Measurements from ENCODE around the gene SGCD. TPM values are rescaled to one million over a fixed set of nuclear protein-coding genes. Genes with fewer than 3 reads are reported as not detected.
A peak's percentile ranks its signal among the peaks of the same experiment; 100 is the strongest.

Gene SGCD
- total RNA-seq, result 10 to 100 TPM in 4 of 8 experiments, under 1 TPM in 4; 0.29 to 56.2 (median 7.9) TPM

DNA sequence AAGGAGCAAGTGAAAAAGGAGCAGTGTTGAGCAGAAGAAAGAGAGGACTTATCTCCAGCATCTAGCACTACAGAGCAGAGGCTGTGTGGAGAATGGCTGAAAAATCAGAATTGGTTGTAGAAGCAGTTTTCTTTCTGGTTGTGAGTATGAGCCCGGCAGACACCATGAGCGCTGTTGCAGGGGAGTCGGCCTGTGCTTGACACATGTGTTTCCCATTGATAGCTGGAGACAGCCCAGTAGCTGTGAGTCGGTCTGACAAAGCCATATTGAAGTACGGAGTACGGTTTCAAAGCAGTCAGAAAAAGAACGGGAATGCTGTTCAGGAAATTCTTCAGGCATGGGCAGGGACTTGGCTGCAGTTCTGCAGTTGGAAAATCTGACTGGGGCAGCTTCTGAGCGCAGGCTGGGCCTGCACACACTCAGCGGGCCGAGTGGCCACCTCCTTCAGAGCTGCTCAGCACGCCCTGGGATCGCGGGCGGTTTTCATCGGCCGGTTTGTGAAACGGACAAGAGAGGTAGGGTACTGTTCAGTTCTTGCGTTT, at the start of gene SGCD:
TSS of gene SGCD (plus strand) at position 447 of the 542 bp plus-strand sequence.
- 0 to 93% (median 30%) methylated on average over 2 to 12 of the region's 18 CpGs; no CpG with 5 or more reads in 2 of the 10 experiments for WGBS, 10 experiments
- Histone ChIP-seq H3K4me3 (no peak within 1 kb of the TSS), H3K4me1 (replicated peaks in 1 of 2) (no peaks in the 10 kb centered on the region), H3K27ac (no peak within 1 kb of the TSS)
- in situ Hi-C loops (cut with MboI; ENCODE audit: low pct_unique_long_range_greater_than_20kb in 2 of 9, low sequenced_read_pairs in 9 of 9, unreplicated experiment in 9 of 9), result loop anchor here in 2 of 9 experiments (25.0 kb wide), 1 partner anchor 486 kb away; no protein-coding TSS in a partner anchor
- peak in 5 of 8 experiments; percentile 44 to 91 (median 89) for ATAC-seq (replicated peaks in 6 of 8)

- 17 to 75% (median 58%) methylated on average over 1 to 2 of the region's 2 CpGs; no CpG with 5 or more reads in 3 of the 10 experiments for WGBS, 10 experiments
- in situ Hi-C loops (cut with MboI; ENCODE audit: low pct_unique_long_range_greater_than_20kb in 2 of 9, low sequenced_read_pairs in 9 of 9, unreplicated experiment in 9 of 9), result no loop called here
- Histone ChIP-seq H3K4me3 (no peak overlapping the region), H3K4me1 (replicated peaks in 1 of 2) (peaks cover 10 to 30% of the 10 kb centered on the region in 2 donors), H3K27ac (no peak overlapping the region)
- ATAC-seq (replicated peaks in 6 of 8), result peak in 5 of 8 experiments; percentile 60 to 96 (median 82)
Observed at GRCh38 chr5:156277290-156277689, 49.7 kb upstream of the SGCD start.

GRCh38 chr5:156295431-156295830, 31.5 kb upstream of the SGCD start:
- Histone ChIP-seq H3K4me3 (no peak overlapping the region), H3K27ac (no peak overlapping the region), H3K4me1 (replicated peaks in 1 of 2) (peaks cover 0 to 2% of the 10 kb centered on the region in 2 donors)
- in situ Hi-C loops (cut with MboI; ENCODE audit: low pct_unique_long_range_greater_than_20kb in 2 of 9, low sequenced_read_pairs in 9 of 9, unreplicated experiment in 9 of 9), result no loop called here
- ATAC-seq (replicated peaks in 6 of 8), result no peak
- 60 to 100% (median 86%) methylated on average over 1 of the region's 1 CpG; no CpG with 5 or more reads in 1 of the 10 experiments for WGBS, 10 experiments

GRCh38 chr5:156310115-156310514, 16.8 kb upstream of the SGCD start:
- Histone ChIP-seq H3K4me3 (no peak overlapping the region), H3K4me1 (replicated peaks in 1 of 2) (no peaks in the 10 kb centered on the region), H3K27ac (no peak overlapping the region)
- WGBS, 10 experiments, result 42 to 100% (median 92%) methylated on average over 1 to 4 of the region's 4 CpGs
- no peak for ATAC-seq (replicated peaks in 6 of 8)
- in situ Hi-C loops (cut with MboI; ENCODE audit: low pct_unique_long_range_greater_than_20kb in 2 of 9, low sequenced_read_pairs in 9 of 9, unreplicated experiment in 9 of 9), result no loop called here

- in situ Hi-C loops (cut with MboI; ENCODE audit: low pct_unique_long_range_greater_than_20kb in 2 of 9, low sequenced_read_pairs in 9 of 9, unreplicated experiment in 9 of 9), result no loop called here
- Histone ChIP-seq H3K4me3 (no peak overlapping the region), H3K4me1 (replicated peaks in 1 of 2) (no peaks in the 10 kb centered on the region), H3K27ac (no peak overlapping the region)
- peak in 3 of 8 experiments; percentile 89 to 92 (median 91) for ATAC-seq (replicated peaks in 6 of 8)
- WGBS, 10 experiments, result 20 to 100% (median 58%) methylated on average over 1 to 2 of the region's 2 CpGs
Observed at GRCh38 chr5:156312897-156313694, 13.9 kb upstream of the SGCD start.

- in situ Hi-C loops (cut with MboI; ENCODE audit: low pct_unique_long_range_greater_than_20kb in 2 of 9, low sequenced_read_pairs in 9 of 9, unreplicated experiment in 9 of 9), result no loop called here
- Histone ChIP-seq H3K27ac (no peak overlapping the region), H3K4me3 (no peak overlapping the region), H3K4me1 (replicated peaks in 1 of 2) (no peaks in the 10 kb centered on the region)
- WGBS, 10 experiments, result 75 to 100% (median 92%) methylated on average over 1 of the region's 1 CpG; no CpG with 5 or more reads in 4 of the 10 experiments
- no peak for ATAC-seq (replicated peaks in 6 of 8)
Observed at GRCh38 chr5:156314416-156314815, 12.5 kb upstream of the SGCD start.

DNA sequence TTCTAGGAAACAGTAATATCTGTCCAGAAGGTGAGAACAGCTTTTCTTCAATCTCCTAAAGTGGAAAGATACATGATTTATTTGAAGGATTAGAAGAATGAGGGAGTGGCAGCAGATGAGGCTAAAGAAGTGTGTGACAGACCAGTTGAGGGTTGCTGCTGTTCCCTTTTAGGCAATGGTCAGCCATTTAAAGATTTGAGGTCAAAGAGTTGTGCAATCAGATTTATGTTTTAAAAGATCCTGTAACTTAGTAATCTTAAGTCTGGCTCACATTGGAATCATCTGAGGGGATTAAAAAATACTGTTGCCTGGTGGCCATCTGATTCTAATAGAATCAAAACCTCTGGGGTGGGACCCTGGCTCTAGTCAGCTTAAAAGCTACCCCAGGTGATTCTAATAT, 4.3 kb upstream of the SGCD start:
- Histone ChIP-seq H3K27ac (no peak overlapping the region), H3K4me1 (replicated peaks in 1 of 2) (no peaks in the 10 kb centered on the region), H3K4me3 (no peak overlapping the region)
- in situ Hi-C loops (cut with MboI; ENCODE audit: low pct_unique_long_range_greater_than_20kb in 2 of 9, low sequenced_read_pairs in 9 of 9, unreplicated experiment in 9 of 9), result no loop called here
- ATAC-seq (replicated peaks in 6 of 8), result no peak

DNA sequence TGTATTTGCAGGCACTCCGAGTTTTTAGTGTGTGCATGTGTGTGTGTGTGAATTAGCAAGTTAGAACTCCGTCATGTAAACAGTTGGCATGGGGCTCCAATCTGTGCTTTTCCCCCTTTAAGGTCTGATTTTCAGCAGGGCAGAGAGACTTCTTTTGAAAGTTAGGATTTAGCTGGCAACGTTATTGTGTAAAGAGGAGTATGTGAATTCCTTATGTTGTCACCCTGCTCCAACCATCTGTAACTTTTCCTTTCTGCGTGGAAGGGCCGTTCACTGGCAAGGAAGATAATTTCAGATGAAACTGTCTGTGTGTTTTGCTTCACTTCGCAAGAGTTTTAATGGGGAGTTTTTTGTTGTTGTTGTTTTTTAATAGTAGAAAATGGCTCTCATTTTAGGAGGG, 332 bp downstream of the SGCD start:
- 0 to 92% (median 79%) methylated on average over 1 to 6 of the region's 6 CpGs; no CpG with 5 or more reads in 1 of the 10 experiments for WGBS, 10 experiments
- no peaks in the 10 kb centered on the region for H3K4me1 ChIP-seq (replicated peaks in 1 of 2)
- no peak overlapping the region for H3K4me3 ChIP-seq
- in situ Hi-C loops (cut with MboI; ENCODE audit: low pct_unique_long_range_greater_than_20kb in 2 of 9, low sequenced_read_pairs in 9 of 9, unreplicated experiment in 9 of 9), result loop anchor here in 2 of 9 experiments (25.0 kb wide), 1 partner anchor 485 kb away; no protein-coding TSS in a partner anchor
- ATAC-seq (replicated peaks in 6 of 8), result peak in 2 of 8 experiments; percentile 14 to 15
- no peak overlapping the region for H3K27ac ChIP-seq

GRCh38 chr5:156328161-156328560, 1.2 kb downstream of the SGCD start:
- WGBS, 10 experiments, result 0 to 100% (median 80%) methylated on average over 1 to 3 of the region's 3 CpGs; no CpG with 5 or more reads in 1 of the 10 experiments
- H3K4me3 ChIP-seq, result no peak overlapping the region
- no peak overlapping the region for H3K27ac ChIP-seq
- in situ Hi-C loops (cut with MboI; ENCODE audit: low pct_unique_long_range_greater_than_20kb in 2 of 9, low sequenced_read_pairs in 9 of 9, unreplicated experiment in 9 of 9), result loop anchor here in 2 of 9 experiments (25.0 kb wide), 1 partner anchor 484 kb away; no protein-coding TSS in a partner anchor
- ATAC-seq (replicated peaks in 6 of 8), result no peak
- no peaks in the 10 kb centered on the region for H3K4me1 ChIP-seq (replicated peaks in 1 of 2)

DNA sequence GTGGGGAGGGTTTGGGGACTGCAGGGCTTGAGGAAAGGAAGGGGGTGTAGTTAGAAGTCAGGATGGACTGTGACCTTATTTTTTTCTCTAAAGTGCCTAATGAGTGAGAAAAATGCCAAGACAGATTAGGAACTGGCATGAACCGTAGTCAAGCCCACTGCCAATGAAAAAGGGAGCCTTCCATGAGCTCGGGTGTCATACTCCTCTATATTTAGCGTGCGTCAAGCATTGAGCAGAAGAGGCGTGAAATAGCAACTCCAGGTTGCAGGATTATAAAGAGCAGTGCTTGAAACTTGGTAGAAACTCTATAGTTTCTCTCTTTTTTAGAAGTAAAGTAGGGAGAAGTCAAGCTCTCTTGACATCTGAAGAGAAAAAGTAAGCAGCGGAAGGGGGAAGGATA, 1.8 kb downstream of the SGCD start:
- Histone ChIP-seq H3K27ac (no peak overlapping the region), H3K4me3 (no peak overlapping the region), H3K4me1 (replicated peaks in 1 of 2) (no peaks in the 10 kb centered on the region)
- WGBS, 10 experiments, result 17 to 92% (median 60%) methylated on average over 1 to 6 of the region's 6 CpGs; no CpG with 5 or more reads in 3 of the 10 experiments
- no peak for ATAC-seq (replicated peaks in 6 of 8)
- in situ Hi-C loops (cut with MboI; ENCODE audit: low pct_unique_long_range_greater_than_20kb in 2 of 9, low sequenced_read_pairs in 9 of 9, unreplicated experiment in 9 of 9), result loop anchor here in 2 of 9 experiments (25.0 kb wide), 1 partner anchor 484 kb away; no protein-coding TSS in a partner anchor

DNA sequence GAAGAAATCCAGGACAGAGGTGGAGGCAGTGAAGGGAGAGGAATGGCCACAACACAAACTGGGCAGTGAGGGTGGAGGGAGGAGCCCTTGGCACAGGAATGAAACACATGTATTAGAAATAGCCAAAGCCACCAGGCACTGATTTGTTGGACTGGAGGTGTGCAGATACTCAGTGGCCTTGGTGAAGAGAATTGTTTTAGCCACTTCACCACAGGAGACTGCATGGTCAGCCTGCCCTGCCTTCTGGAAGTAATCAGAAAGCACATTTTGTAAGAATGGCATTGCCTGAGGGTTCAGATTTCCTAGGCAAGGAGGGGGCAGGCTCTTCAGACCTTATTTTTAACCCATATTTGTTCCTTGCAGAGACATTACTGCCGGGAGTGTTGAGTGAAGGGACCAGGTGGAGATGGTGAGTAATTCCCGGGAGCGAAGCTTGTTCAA, 2.2 kb downstream of the SGCD start:
- Histone ChIP-seq H3K4me1 (replicated peaks in 1 of 2) (no peaks in the 10 kb centered on the region), H3K27ac (no peak overlapping the region), H3K4me3 (no peak overlapping the region)
- in situ Hi-C loops (cut with MboI; ENCODE audit: low pct_unique_long_range_greater_than_20kb in 2 of 9, low sequenced_read_pairs in 9 of 9, unreplicated experiment in 9 of 9), result loop anchor here in 2 of 9 experiments (25.0 kb wide), 1 partner anchor 483 kb away; no protein-coding TSS in a partner anchor
- 33 to 100% (median 85%) methylated on average over 1 to 3 of the region's 3 CpGs; no CpG with 5 or more reads in 4 of the 10 experiments for WGBS, 10 experiments
- ATAC-seq (replicated peaks in 6 of 8), result peak in 1 of 8 experiments; percentile 3

DNA sequence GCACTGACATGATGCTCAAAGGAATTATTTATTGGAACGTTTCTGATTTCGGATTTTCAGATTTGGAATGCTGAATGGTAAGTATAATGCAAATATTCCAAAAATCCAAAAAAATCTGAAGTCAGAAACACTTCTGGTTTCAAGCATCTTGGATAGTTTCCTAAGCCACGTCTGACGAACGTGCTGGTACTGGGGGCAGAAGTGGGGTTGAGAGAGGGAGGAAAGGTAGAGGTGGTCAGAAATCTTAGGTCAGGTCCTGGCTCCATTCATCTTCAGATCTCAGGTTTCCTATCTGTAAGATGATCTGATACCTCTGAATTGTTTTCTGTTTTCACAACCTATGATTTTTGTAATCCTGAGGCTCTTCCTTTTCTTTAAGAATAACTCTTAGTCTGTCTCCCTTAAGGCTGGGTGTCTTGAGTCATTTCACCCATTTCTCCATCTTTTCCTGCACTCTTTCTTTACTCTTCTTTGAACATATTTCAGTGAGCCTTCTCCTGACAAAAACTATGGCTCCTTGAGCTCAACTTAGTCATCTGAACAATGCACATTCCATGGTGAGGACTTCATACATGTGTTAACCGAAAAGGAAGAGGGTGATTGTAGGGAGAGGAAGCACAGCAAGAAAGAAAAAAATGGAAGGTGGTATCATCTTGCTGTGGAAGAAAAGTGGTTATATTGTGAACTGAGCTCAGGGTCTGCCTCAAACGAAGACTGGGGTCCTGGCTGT, 3.3 kb downstream of the SGCD start:
- H3K27ac ChIP-seq, result no peak overlapping the region
- no peak overlapping the region for H3K4me3 ChIP-seq
- no peak for ATAC-seq (replicated peaks in 6 of 8)
- in situ Hi-C loops (cut with MboI; ENCODE audit: low pct_unique_long_range_greater_than_20kb in 2 of 9, low sequenced_read_pairs in 9 of 9, unreplicated experiment in 9 of 9), result loop anchor here in 2 of 9 experiments (25.0 kb wide), 1 partner anchor 482 kb away; no protein-coding TSS in a partner anchor
- no peaks in the 10 kb centered on the region for H3K4me1 ChIP-seq (replicated peaks in 1 of 2)
- 36 to 100% (median 94%) methylated on average over 2 to 5 of the region's 7 CpGs for WGBS, 10 experiments

All from motor neuron (in vitro differentiated cells).